Ovary (tissue), 9 donors: ENCODE data around the gene CTNNA1. TPM values are rescaled to one million over a fixed set of nuclear protein-coding genes. Genes with fewer than 3 reads are reported as not detected.

Experiments used
- DNase-seq, 5 donors: peaks; one replicate each; pipeline ENCODE4 v3.0.0-alpha.2; 2019 to 2020
- H3K27ac ChIP-seq, 2 donors: fragments of 200-600 bp; one replicate each; pipeline versions ENCODE4 v1.5.1 to v1.8.0; 2019 to 2022
- H3K27me3 ChIP-seq: fragments of 200-600 bp; one replicate; pipeline ENCODE4 v1.8.0; 2022
- H3K36me3 ChIP-seq: fragments of 200-600 bp; sonication (generic); one replicate; pipeline ENCODE4 v1.5.1; 2019
- H3K4me1 ChIP-seq: one replicate; pipeline ENCODE4 v1.8.1; 2013; ENCODE audit warnings: mild to moderate bottlenecking, moderate library complexity; ENCODE audit not compliant: insufficient read depth
- H3K4me3 ChIP-seq: fragments of 200-600 bp; sonication (generic); one replicate; pipeline ENCODE4 v1.5.1; 2017
- H3K9me3 ChIP-seq, 2 donors: fragments of 200-600 bp in 1 of 2; sonication (generic) in 1 of 2; one replicate each; pipeline versions ENCODE4 v1.5.1 to v1.8.1; 2013 to 2019; ENCODE audit warnings: mild to moderate bottlenecking in 1 of 2, moderate library complexity in 1 of 2
- CTCF ChIP-seq, 3 donors: fragments of 450-650 bp in 2 of 3; fragments of 200-600 bp in 1 of 3; IDR thresholded peaks; one replicate each; pipeline versions ENCODE4 v1.5.1 to v1.8.0; 2016 to 2022; ENCODE audit warnings: antibody characterized with exemption in 3 of 3, mild to moderate bottlenecking in 1 of 3
- EP300 ChIP-seq: sonication (generic); formaldehyde crosslinking; IDR thresholded peaks from one replicate; pipeline ENCODE4 v1.6.1; 2017; ENCODE audit warnings: antibody characterized with exemption
- POLR2A ChIP-seq: fragments of 450-650 bp; IDR thresholded peaks from one replicate; pipeline ENCODE4 v1.6.1; 2017; ENCODE audit warnings: antibody characterized with exemption, mild to moderate bottlenecking, moderate library complexity
- WGBS, 3 donors: extraction: QIAGEN DNeasy Blood & Tissue Kit in 1 of 3; methylation state at CpG; one replicate each; pipeline versions ENCODE4 v1.1.5 to v1.1.7; 2013 to 2017; 5-methylcytosine and 5-hydroxymethylcytosine counted together
- intact Hi-C, 4 donors: fragments of 100-400 bp; cut with DNase I; formaldehyde crosslinking; loops; one replicate each; pipeline versions ENCODE4 v1.11.0 to v1.15.1; 2022 to 2023
- polyA plus RNA-seq, 2 donors: library from polyadenylated mRNA; stranded (reverse); fragments of 200-250 nt in 1 of 2; fragments of 350-450 nt in 1 of 2; fragmentation: Illumina TruSeq in 1 of 2; extraction: RNeasy Lipid Tissue Mini Kit (QIAGEN cat#74804) in 1 of 2; gene quantifications; one replicate each; pipeline ENCODE4 v1.2.3, GENCODE V29; 2013 to 2014
- total RNA-seq, 7 donors: library from RNA; depleted of rRNA in 2 of 7; stranded (reverse); fragments of >200 nt in 2 of 7; fragmentation: NEBNext Ultra II Directional in 3 of 7; extraction: Animal tissue kit (Norgen Biotek cat#: 25700) in 3 of 7; gene quantifications; one replicate each; pipeline versions ENCODE4 v1.1.0 to v1.2.4, GENCODE V29; 2016 to 2023
- donor health status: DM: no; HTN: no; CAD: no; lungs with moderate emphysema.
- donor health status: DM: no; HTN: no; CAD: no.
- donor health status: Bipolar disorder and iron deficiency.
- donor health status: DM: yes; HTN: yes; CAD: no.
- donor health status: DM: no; HTN: no; CAD: no.
- donor health status: DM: yes; HTN: yes; CAD: no.

The CTNNA1 gene
- total and polyA plus RNA-seq, 9 donors = 125 to 306 (median 230) TPM

GRCh38 chr5:138849882-138850281 is 96.7 kb downstream of the CTNNA1 start:
- Histone ChIP-seq H3K9me3 (no peaks in the 10 kb centered on the region), H3K4me3 (no peak overlapping the region), H3K27ac (no peak overlapping the region), H3K4me1 (peaks cover 3% of the 10 kb centered on the region), H3K36me3 (no peaks in the 10 kb centered on the region), H3K27me3 (no peaks in the 10 kb centered on the region)
- TF ChIP-seq POLR2A (no peak), CTCF (IDR thresholded peaks at IDR 0.05) (no peak)
- DNase-seq = no peak
- intact Hi-C loops = no loop called here
- 70 to 79% (median 74%) methylated on average over 1 of the region's 1 CpG for WGBS, 3 donors

GRCh38 chr5:138850865-138851435 is 97.7 kb downstream of the CTNNA1 start:
- 43 to 45% (median 44%) methylated on average over 2 of the region's 2 CpGs for WGBS, 3 donors
- TF ChIP-seq CTCF (IDR thresholded peaks at IDR 0.05) = no peak
- TF ChIP-seq EP300 = no peak
- TF ChIP-seq POLR2A = no peak
- H3K27me3 ChIP-seq = no peaks in the 10 kb centered on the region
- H3K4me3 ChIP-seq = no peak overlapping the region
- no peaks in the 10 kb centered on the region for H3K9me3 ChIP-seq
- no peak overlapping the region for H3K27ac ChIP-seq
- H3K4me1 ChIP-seq = peaks cover 3% of the 10 kb centered on the region
- H3K36me3 ChIP-seq = no peaks in the 10 kb centered on the region
- no peak for DNase-seq
- intact Hi-C loops = loop anchor here in 1 of 4 donors (1.0 kb wide), 1 partner anchor 35 kb away; no protein-coding TSS in a partner anchor

- peaks cover 3% of the 10 kb centered on the region for H3K4me1 ChIP-seq
- DNase-seq = no peak
- intact Hi-C loops = no loop called here
- no peaks in the 10 kb centered on the region for H3K36me3 ChIP-seq
- no peaks in the 10 kb centered on the region for H3K9me3 ChIP-seq
- WGBS, 3 donors = 80 to 84% (median 82%) methylated on average over 9 of the region's 9 CpGs
- TF ChIP-seq EP300 = no peak
- no peak for TF ChIP-seq CTCF (IDR thresholded peaks at IDR 0.05)
- no peak for TF ChIP-seq POLR2A
- no peak overlapping the region for H3K27ac ChIP-seq
- no peaks in the 10 kb centered on the region for H3K27me3 ChIP-seq
- H3K4me3 ChIP-seq = no peak overlapping the region
Measured at GRCh38 chr5:138853132-138853531, 99.9 kb downstream of the CTNNA1 start.

GRCh38 chr5:138867011-138867410 is 113.8 kb downstream of the CTNNA1 start:
- TF ChIP-seq EP300 = no peak
- TF ChIP-seq CTCF (IDR thresholded peaks at IDR 0.05) = no peak
- TF ChIP-seq POLR2A = no peak
- Histone ChIP-seq H3K27me3 (no peaks in the 10 kb centered on the region), H3K9me3 (peaks cover 0 to 4% of the 10 kb centered on the region in 2 donors), H3K36me3 (no peaks in the 10 kb centered on the region), H3K4me3 (no peak overlapping the region), H3K4me1 (peaks cover 3% of the 10 kb centered on the region), H3K27ac (no peak overlapping the region)
- intact Hi-C loops = no loop called here
- DNase-seq = no peak
- WGBS, 3 donors = 81 to 96% (median 85%) methylated on average over 1 of the region's 1 CpG
